ENCODE measurements around the gene HDHD2. TPM values are rescaled to one million over a fixed set of nuclear protein-coding genes. Genes with fewer than 3 reads are reported as not detected.
A peak's percentile ranks its signal among the peaks of the same experiment; 100 is the strongest.

The HDHD2 gene
- total RNA-seq, 1 donor from 2014 or later: 32.2 TPM

DNA sequence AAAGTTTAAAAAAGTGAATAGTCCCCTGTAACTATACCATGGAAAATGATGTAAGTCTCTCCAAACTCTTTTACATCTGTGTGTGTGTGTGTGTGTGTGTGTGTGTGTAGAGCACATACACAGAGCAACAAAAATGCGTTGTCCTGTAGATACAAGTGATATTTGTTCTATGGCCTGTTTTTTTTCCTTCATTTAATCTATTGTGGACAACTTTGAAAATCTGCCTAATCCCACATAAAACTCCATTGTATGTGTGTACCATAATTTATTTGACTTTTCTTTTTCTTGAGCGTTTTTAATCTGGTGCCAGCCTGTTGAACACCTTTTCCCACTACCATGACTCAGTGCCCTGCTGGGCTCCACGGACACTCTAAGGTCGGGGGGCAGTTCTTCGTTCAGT lies 62.6 kb downstream of the HDHD2 start:
- H3K27me3 Mint-ChIP-seq (ENCODE audit: unreplicated experiment): no peaks in the 10 kb centered on the region
- H3K4me3 Mint-ChIP-seq (ENCODE audit: unreplicated experiment): no peak overlapping the region
- H3K27ac Mint-ChIP-seq (ENCODE audit: unreplicated experiment): no peak overlapping the region
- H3K9me3 Mint-ChIP-seq (ENCODE audit: unreplicated experiment): no peaks in the 10 kb centered on the region
- H3K4me1 Mint-ChIP-seq (ENCODE audit: unreplicated experiment): no peaks in the 10 kb centered on the region
- no peak for DNase-seq (ENCODE audit: extremely low spot score, unreplicated experiment)
- TF ChIP-seq, protein P1, sequence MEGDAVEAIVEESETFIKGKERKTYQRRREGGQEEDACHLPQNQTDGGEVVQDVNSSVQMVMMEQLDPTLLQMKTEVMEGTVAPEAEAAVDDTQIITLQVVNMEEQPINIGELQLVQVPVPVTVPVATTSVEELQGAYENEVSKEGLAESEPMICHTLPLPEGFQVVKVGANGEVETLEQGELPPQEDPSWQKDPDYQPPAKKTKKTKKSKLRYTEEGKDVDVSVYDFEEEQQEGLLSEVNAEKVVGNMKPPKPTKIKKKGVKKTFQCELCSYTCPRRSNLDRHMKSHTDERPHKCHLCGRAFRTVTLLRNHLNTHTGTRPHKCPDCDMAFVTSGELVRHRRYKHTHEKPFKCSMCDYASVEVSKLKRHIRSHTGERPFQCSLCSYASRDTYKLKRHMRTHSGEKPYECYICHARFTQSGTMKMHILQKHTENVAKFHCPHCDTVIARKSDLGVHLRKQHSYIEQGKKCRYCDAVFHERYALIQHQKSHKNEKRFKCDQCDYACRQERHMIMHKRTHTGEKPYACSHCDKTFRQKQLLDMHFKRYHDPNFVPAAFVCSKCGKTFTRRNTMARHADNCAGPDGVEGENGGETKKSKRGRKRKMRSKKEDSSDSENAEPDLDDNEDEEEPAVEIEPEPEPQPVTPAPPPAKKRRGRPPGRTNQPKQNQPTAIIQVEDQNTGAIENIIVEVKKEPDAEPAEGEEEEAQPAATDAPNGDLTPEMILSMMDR (IDR thresholded peaks at IDR 0.05): no peak
- H3K36me3 Mint-ChIP-seq (ENCODE audit: unreplicated experiment): no peaks in the 10 kb centered on the region

DNA sequence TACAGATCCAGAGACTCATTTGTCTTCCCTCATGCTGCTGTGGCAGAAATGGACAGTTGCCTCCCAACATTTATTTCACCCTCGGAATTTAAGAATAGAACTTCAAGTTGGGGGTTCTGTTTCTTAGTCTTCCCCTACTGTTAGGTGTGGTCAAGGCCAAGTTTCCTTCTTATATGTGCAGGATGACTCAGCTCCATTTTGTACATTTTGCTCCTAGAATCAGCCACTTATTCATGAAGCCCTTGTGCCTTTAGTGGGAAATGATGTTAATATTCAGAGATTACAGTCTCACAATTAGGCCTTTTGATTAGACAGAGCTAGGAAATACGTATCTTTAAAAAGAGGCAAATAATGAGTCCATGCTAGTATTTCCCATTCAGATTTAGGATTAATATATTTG lies 68.7 kb downstream of the HDHD2 start:
- no peak for DNase-seq (ENCODE audit: extremely low spot score, unreplicated experiment)
- Mint-ChIP-seq H3K27me3 (ENCODE audit: unreplicated experiment) (no peaks in the 10 kb centered on the region), H3K4me3 (ENCODE audit: unreplicated experiment) (no peak overlapping the region), H3K4me1 (ENCODE audit: unreplicated experiment) (no peaks in the 10 kb centered on the region), H3K9me3 (ENCODE audit: unreplicated experiment) (no peaks in the 10 kb centered on the region), H3K27ac (ENCODE audit: unreplicated experiment) (no peak overlapping the region), H3K36me3 (ENCODE audit: unreplicated experiment) (peaks cover 2% of the 10 kb centered on the region)
- TF ChIP-seq, protein P1 (IDR thresholded peaks at IDR 0.05): no peak

DNA sequence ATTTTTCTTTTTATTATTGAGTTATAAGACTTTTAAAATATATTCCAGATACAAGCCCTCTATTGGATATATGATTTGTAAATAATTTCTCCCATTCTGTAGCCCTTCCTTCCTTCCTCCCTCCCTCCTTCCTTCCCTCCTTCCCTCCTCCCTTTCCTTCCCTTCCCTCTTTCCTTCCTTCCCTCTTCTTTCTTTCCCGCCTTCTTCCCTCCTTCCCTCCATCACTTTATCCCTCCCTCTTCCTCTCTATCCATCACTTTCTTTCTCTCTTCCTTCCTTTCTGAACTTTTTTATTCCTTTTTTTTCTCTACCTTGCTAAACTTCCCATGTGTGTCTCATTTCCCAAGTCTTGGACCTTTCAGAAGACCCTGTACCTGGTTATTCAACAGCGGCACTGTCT lies 69.4 kb downstream of the HDHD2 start:
- Mint-ChIP-seq H3K4me1 (ENCODE audit: unreplicated experiment) (no peaks in the 10 kb centered on the region), H3K27me3 (ENCODE audit: unreplicated experiment) (no peaks in the 10 kb centered on the region), H3K9me3 (ENCODE audit: unreplicated experiment) (no peaks in the 10 kb centered on the region), H3K36me3 (ENCODE audit: unreplicated experiment) (peaks cover 2% of the 10 kb centered on the region), H3K27ac (ENCODE audit: unreplicated experiment) (no peak overlapping the region), H3K4me3 (ENCODE audit: unreplicated experiment) (no peak overlapping the region)
- DNase-seq (ENCODE audit: extremely low spot score, unreplicated experiment): no peak
- TF ChIP-seq, protein P1 (IDR thresholded peaks at IDR 0.05): no peak

DNA sequence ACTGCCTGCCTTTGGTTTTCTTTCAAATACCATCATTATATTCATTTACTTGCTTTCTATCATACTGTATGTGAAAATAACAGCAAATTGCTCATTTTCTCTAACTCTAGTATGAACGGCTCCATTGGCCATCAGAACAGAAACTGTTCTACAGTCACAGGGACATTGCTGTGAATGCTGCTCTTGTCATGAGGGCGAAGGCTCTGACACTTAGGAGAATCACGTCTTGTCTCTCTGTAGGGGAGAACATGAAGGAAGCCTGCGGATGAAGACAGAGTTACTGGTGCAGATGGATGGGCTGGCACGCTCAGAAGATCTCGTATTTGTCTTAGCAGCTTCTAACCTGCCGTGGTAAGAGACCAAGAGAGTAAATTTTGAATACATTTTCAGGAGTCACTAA lies 73.2 kb downstream of the HDHD2 start:
- no peak overlapping the region for H3K4me3 Mint-ChIP-seq (ENCODE audit: unreplicated experiment)

DNA sequence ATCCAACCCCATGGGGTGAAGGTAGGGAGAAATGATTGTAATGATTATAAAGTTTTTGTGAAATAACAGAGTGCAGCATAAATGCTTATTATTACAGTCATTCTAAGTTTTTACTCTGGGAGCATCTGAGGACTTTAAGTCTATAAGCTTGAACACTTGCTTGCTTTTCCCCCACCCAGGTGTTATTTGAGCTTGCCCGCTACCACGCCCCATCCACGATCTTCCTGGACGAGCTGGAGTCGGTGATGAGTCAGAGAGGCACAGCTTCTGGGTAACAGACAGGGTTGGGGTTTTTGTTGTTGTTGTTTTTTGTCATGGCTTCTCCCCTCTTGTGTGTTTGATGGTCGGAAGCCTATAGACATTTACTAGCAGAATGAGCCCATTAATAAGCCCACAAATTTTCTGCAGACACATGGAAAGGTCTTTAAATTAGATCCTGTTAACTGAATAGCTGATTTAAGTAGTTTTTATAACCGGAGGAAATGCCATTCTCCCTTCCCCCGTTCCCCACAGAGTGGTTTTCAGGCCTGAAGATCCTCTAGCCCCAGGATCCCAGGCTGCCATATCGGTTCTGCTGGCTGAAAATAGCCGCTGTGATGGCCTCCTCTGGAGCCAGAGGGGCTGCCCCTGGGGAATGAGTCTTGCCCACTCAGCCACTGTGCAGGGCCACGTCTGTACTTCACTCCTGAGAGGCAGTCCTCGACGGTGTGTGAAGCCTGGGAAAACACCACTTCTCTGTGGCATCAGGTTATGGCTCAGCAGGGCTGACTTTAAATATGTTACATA lies 75.0 kb downstream of the HDHD2 start:
- Mint-ChIP-seq H3K4me1 (ENCODE audit: unreplicated experiment) (peaks cover 10% of the 10 kb centered on the region), H3K9me3 (ENCODE audit: unreplicated experiment) (no peaks in the 10 kb centered on the region), H3K36me3 (ENCODE audit: unreplicated experiment) (peaks cover 2% of the 10 kb centered on the region), H3K4me3 (ENCODE audit: unreplicated experiment) (no peak overlapping the region), H3K27me3 (ENCODE audit: unreplicated experiment) (no peaks in the 10 kb centered on the region), H3K27ac (ENCODE audit: unreplicated experiment) (peak overlapping the region; percentile 15)
- TF ChIP-seq, protein P1 (IDR thresholded peaks at IDR 0.05): no peak
- no peak for DNase-seq (ENCODE audit: extremely low spot score, unreplicated experiment)

More for the DNA sequence above, 73.2 kb downstream of the HDHD2 start:
- no peaks in the 10 kb centered on the region for H3K27me3 Mint-ChIP-seq (ENCODE audit: unreplicated experiment)
- TF ChIP-seq, protein P1 (IDR thresholded peaks at IDR 0.05): no peak
- H3K9me3 Mint-ChIP-seq (ENCODE audit: unreplicated experiment): no peaks in the 10 kb centered on the region
- peaks cover 10% of the 10 kb centered on the region for H3K4me1 Mint-ChIP-seq (ENCODE audit: unreplicated experiment)
- no peak for DNase-seq (ENCODE audit: extremely low spot score, unreplicated experiment)
- no peak overlapping the region for H3K27ac Mint-ChIP-seq (ENCODE audit: unreplicated experiment)
- peaks cover 2% of the 10 kb centered on the region for H3K36me3 Mint-ChIP-seq (ENCODE audit: unreplicated experiment)
